K562 treated with DMSO at 1 percent for 4 hours (cell line): ENCODE measurements around the gene PAFAH1B2. TPM values are rescaled to one million over a fixed set of nuclear protein-coding genes. Genes with fewer than 3 reads are reported as not detected.

ENCODE experiments used
- total RNA-seq: library from RNA; unstranded; fragments of 300-600 nt; gene quantifications from 2 replicates; pipeline ENCODE4 v1.2.3, GENCODE V29; 2022; ENCODE audit not compliant: insufficient read depth

The PAFAH1B2 gene
- total RNA-seq = 16.3 and 17.3 TPM in 2 replicates

GRCh38 chr11:117143871-117144476 is at the start of gene PAFAH1B2:
PAFAH1B2 (plus strand) TSS chr11:117144287; CDS start chr11:117152448, 8,161 bp downstream.

GRCh38 chr11:117098269-117099232 is 45.5 kb upstream of the PAFAH1B2 start, which contains the start of gene SIK3:
SIK3 (minus strand) TSS chr11:117098428; CDS start chr11:117098415, 13 bp downstream.

GRCh38 chr11:117178210-117179034 is 34.3 kb downstream of the PAFAH1B2 start, which contains the start of gene SIDT2:
SIDT2 (plus strand) TSS chr11:117178743; CDS start chr11:117179264, 521 bp downstream.

GRCh38 chr11:117199053-117199915 is 55.2 kb downstream of the PAFAH1B2 start, which contains the start of gene TAGLN:
TAGLN (plus strand) TSS chr11:117199370; CDS start chr11:117203014, 3,644 bp downstream.

Other genes starting within 250 kb of the PAFAH1B2 start
- gene SIK3, start 45.9 kb upstream of the PAFAH1B2 start, total RNA-seq = 6.4 and 10.5 TPM in 2 replicates
- gene SIDT2, start 34.5 kb downstream of the PAFAH1B2 start, total RNA-seq = 16.6 and 20.2 TPM in 2 replicates
- gene TAGLN, start 55.1 kb downstream of the PAFAH1B2 start, total RNA-seq = 5.5 and 7.6 TPM in 2 replicates
- gene PCSK7, start 87.8 kb downstream of the PAFAH1B2 start, total RNA-seq = 9.9 and 16.0 TPM in 2 replicates
- gene RNF214, start 88.4 kb downstream of the PAFAH1B2 start, total RNA-seq = 5.5 and 6.8 TPM in 2 replicates
- 2.3 and 3.5 TPM in 2 replicates for gene BACE1-AS, start 147.1 kb downstream of the PAFAH1B2 start, total RNA-seq
- gene BACE1, start 172.0 kb downstream of the PAFAH1B2 start, total RNA-seq = 0.97 TPM in 2 replicates
- 8.4 and 11.0 TPM in 2 replicates for gene CEP164, start 183.6 kb downstream of the PAFAH1B2 start, total RNA-seq